Fibroblast of peridontal ligament (primary cell): ENCODE measurements around the gene TMEM9.

ENCODE experiments used
- DNase-seq: peaks from one replicate; pipeline ENCODE4 v3.0.0-alpha.2; 2010; ENCODE audit errors: extremely low read depth

The TMEM9 gene

DNA sequence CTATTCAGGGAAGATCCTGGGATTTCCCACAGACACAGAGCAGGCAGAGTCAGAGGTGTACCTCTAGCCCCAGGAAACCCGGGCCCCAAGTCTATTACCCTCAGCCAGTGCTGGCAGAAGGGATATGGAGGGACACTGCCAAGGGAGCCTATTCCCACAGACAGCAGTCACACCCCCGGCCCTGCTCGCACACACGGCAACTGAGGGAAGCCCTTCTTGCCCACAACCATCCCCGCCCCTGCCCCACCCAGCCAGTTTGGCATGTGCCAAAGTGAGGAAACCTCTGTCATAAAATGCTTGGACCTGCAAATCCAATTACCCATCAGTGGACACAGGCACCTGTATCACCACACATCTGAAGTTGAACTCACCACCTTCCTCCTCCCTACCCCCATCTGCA, 48.6 kb downstream of the TMEM9 start:
- no peak for DNase-seq

DNA sequence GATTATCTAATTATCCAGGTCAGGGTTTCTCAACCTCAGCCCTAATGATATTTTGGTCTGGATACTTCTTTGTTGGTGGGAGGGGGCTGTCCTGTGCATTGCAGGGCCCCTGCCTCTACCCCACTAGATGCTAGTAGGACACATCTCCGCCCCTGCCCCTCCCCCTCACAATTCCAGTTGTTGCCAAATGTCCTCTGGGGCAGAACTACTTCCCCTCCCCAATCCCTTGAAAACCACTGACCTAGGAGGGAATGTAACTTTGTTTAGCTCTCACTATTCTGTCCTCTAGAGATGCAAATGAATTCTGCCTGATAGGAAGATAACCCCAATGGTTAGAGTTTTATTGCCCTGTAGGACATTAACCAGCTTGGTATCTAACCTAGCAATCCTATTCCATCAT, 50.1 kb downstream of the TMEM9 start:
- no peak for DNase-seq

GRCh38 chr1:201103666-201104065, 50.6 kb downstream of the TMEM9 start:
- no peak for DNase-seq

DNA sequence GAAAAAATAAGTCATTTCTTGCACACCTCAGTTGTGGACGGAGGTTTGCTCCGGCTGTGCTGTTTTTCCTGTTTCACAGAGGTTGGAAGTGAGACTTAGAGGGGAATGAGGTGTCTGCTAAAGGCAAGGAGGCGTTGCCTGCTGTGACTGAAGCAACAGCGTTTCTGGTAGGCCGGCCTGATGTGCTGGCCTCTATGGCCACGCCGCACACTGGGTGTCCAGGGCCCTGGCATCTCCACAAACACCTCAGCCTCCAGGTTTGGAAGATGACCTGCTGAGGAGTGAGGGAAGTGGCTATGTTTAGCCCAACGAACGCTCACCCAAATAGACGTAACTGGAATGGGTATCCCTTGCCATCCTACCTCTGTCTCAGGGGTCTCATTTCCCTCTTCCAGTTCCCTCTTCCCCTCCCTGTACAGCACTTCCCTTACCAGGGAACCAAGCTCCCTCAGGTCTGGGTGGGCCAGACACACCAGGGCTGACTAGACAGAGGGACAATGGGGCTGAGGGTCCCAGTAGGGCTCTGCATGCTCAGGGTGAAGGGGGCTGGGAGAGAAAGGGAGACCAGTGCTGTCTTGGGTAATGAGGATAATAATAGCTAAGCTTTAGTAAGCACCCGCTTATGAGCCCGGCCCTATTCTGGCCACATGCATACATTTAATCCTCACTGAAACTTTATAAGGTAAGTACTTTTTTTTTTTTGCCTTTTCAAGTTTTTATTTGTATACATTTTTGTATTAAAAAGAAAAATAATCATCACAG, 53.9 kb downstream of the TMEM9 start:
- DNase-seq, result no peak

- no peak for DNase-seq
Observed at GRCh38 chr1:201098992-201099677, 55.1 kb downstream of the TMEM9 start.

DNA sequence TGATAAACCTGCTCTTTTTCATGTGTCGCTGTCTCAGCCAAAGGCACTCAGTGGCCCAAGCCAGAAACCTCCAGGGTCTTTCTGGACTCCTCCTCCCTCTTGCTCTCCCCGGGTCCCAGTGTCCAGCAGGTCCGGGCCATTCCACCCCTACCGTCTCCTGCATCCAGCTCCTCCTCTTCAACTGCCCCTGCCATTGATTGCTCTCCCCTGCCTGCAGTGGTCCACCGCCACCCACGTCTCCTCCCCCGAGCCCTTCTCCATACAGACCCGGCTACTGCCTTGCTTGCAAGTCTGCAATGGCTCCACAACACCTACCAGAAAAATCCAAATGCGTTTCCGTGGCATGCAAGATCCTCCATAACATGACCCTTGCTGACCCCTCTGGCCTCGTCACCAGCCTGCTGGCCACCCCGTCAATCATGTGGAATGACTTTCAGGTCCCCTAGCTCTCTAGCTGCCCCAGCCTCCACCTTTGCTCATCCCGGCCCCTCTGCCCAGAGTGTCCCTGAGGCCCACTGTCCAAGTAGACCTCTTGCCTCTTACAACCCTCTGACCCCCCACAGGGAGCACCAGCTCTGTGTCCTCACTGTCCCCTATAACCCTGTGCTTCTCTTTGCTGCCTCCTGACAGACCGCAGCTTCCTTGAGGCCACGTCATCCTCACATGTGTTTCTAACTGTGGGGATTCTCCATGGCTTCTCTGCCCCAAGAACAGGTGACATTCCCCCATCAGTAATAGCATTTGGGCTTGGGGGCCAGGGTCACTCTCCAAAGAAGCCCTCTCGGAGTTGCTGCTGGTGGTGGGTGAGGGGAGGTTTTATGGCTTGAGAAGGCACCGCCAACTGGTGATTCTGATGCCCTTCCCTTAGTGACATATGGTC, 57.1 kb downstream of the TMEM9 start:
- no peak for DNase-seq

- no peak for DNase-seq
Observed at GRCh38 chr1:201096041-201096461, 58.2 kb downstream of the TMEM9 start.

- no peak for DNase-seq
Observed at GRCh38 chr1:201095581-201095980, 58.7 kb downstream of the TMEM9 start.

GRCh38 chr1:201094832-201095231, 59.4 kb downstream of the TMEM9 start:
- DNase-seq, result no peak

DNA sequence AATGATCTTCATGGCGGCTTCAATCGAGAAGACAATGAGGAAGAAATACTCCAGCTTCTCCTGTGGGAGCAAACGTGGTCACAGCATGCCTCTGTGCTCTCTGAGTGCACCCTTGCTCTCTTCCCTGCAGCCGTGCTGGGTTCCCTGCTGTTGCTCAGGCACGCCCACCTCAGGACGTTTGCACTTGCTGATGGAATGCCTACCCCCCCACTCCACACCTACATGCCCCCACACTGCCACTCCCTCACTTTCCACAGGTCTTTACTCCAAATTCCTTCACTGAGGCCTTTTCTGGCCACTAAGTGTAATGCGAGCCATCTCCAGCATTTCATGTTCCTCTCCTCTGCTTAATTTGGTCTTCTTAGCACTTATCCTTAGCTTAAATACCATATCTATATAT, 60.3 kb downstream of the TMEM9 start:
- DNase-seq, result no peak

DNA sequence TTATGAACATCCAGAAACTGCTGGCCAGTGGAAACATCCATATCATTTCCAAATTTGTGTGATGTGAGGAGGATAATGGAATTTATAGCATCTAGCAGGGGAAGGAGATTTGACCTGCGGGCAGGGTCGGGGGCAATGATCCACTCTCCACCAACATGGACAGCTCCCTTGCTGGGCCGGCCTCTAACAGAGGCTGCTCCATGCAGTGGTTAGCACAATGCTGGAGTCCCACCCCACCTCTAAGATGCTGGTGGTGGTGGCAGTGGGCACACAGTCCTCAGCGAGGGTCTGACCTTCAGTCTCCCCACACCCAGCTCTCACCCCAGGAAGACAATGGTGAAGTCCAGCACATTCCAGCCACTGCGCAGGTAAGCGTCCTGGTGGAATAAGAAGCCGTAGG, 60.7 kb downstream of the TMEM9 start:
- DNase-seq, result no peak

DNA sequence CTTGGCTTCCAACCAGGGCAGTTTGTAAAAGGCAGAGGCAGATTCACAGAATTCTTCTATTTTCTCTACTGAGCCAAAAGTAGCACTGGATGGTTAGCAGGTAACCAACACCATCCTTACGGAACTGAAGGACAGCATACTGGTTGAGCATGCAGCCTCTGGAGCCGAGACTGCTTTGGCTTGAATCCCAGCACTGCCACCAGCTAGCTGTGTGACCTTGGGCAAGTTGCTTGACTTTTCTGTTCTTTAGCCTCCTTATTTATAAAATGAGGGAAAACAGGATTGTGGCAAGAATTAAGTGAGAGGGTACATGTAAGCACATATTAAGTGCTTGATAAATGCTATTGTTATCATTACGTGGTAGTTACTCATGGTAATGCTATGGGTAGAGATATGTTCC, 61.5 kb downstream of the TMEM9 start:
- no peak for DNase-seq

GRCh38 chr1:201091256-201091655, 63.0 kb downstream of the TMEM9 start:
- no peak for DNase-seq

DNA sequence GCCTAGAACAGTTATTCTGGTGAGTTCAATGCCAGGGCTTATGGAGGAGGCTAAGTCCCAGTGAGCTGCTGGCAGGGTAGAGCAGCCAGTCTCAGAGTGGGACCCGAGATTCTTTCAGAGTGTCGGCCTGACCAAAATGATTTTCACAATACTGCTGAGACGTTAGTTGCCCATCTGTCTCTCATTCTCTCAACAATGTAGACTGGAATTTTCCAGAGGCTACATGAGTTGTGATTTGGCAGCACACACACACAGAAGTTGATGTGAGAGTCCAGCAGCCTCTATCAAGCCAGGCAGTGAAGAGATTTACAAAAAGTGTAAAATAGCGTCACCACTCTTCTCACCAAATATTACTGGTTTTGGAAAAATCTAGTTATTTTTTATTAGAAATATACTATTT, 63.7 kb downstream of the TMEM9 start:
- peak; percentile 14 for DNase-seq

GRCh38 chr1:201089596-201089995, 64.7 kb downstream of the TMEM9 start:
- DNase-seq, result no peak

DNA sequence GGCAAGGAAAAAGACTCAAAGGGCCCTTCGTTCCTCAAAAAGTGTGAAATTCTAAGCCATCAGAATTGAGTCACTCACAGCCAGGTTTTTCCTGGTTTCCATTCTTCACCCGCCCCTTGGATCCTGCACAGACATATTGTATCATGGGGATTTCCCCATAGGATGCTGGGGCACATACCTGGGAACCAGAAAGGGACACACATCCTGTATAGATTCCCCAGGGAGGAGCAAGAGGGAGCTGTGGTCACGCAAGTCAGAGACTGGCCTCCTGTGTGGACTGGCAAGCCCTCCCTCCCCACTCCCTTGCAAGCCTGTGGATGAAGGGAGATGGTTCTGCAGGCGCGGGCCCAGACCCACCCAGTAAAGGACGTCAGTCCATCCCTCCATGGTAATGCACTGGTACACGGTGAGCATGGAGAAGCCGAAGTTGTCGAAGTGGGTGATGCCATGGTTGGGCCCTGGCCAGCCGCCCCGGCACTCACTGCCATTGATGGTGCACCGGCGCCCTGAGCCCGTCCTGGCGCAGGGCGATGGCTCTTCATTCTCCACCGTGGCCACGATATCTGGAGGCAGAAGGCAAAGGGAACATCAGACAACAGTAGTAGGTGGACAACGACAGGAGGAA, 65.3 kb downstream of the TMEM9 start:
- no peak for DNase-seq

- no peak for DNase-seq
Observed at GRCh38 chr1:201088395-201088794, 65.9 kb downstream of the TMEM9 start.

- peak; percentile 40 for DNase-seq
Observed at GRCh38 chr1:201085902-201086735, 68.2 kb downstream of the TMEM9 start.
